ENCODE measurements around the gene GDAP1L1.
"Not testable (repeated sequence)": the region's sequence is repeated elsewhere in the genome, so short reads cannot be mapped to it uniquely, and the experiment has no call there.

Gene GDAP1L1

DNA sequence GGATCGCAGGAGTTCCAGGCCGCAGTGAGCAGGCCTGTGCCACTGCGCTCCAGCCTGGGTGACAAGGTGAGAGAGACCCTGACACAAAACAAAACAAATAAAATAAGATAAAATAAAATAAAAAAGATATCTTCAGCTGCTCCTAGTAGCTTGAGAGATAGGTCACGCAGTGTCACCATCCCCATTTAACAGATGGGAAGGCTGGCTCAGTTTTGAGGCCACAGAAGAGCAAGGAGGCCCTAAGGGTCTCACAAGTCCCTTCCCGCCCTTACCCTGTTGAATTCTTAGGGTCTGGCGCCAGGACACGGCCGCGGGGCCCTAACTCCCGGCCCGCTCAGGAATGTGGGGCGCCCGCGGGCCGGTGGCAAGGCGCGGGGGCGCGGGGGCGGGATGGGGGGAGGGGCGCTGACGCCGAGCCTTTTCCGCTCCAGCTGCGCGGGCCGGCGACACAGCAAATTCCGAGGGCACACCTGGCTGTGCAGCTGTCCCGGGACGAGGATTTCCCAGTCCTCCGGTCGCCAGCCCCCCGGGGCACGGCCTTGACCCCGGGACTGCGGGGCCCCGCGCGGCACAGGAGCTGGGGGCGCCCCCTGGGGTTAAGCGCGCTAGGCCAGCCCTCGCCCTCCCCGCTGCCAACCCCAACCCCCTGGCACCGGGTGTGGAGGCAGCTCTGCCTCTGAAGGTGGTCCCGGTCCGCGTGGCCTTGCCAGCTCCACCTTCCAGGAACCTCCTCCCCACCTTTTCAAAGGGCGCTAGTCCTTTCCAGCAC is 79.5 kb downstream of the GDAP1L1 start:
- intact Hi-C loops (cut with DNase I): no loop called here
- DNase-seq: no peak

DNA sequence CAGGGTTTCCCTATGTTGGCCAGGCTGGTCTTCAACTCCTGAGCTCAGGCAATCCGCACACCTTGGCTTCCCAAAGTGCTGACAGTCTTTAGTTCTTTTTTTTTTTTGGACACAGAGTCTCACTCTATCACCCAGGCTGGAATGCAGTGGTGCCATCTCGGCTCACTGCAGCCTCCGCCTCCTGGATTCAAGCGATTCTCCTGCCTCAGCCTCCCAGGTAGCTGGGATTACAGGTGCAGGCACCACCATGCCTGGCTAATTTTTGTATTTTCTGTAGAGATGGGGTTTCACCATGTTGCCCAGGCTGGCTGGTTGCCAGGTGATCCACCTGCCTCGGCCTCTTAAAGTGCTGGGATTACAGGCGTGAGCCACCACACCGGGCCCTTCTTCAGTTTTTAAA is 80.6 kb downstream of the GDAP1L1 start:
- intact Hi-C loops (cut with DNase I); DNase-seq: not testable (repeated sequence)

DNA sequence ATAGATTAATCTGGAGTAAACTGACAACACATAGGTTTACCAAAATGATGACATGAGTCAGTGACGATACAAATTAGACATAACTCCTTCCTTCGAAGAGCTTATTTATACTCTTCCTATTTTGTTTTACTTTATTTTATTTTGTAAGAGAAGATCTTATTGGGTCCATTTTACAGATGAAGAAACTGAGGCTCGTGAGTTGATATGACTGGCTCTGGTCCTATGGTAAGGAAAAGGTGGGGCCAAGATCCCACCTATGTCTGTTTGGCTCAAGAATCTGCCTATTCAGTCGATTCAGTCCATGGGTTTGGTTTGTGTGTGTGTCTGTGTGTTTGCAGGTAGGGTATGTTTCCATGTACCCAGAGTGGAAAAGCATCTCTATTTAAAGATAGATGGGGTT is 81.3 kb downstream of the GDAP1L1 start:
- no peak for DNase-seq
- intact Hi-C loops (cut with DNase I): no loop called here

All from head of caudate nucleus (tissue), 42 donors.